ENCODE data around the gene KDM3A. TPM values are rescaled to one million over a fixed set of nuclear protein-coding genes. Genes with fewer than 3 reads are reported as not detected.

Gene KDM3A
- total and polyA plus RNA-seq, 9 of the 15 experiments (the other 6 are each of a cell fraction or from before 2014, with no cell fraction given), result 7.5 to 95.4 (median 24.8) TPM

DNA sequence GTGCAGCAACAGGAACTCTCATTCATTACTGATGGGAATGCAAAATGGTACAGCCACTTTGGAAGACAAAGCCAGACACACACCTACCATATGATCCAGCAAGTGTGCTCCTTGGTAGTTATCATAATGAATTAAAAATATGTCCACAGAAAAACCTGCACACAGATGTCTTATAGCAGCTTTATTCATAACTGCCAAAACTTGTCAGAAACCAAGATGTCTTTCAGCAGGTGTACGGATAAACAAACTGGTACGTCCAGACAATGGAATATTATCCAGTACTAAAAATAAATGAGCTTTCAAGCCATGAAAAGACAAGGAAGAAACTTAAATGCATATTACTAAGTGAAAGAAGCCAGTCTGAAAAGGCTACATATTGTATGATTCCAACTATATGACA, 71.7 kb downstream of the KDM3A start:
- TF ChIP-seq SRSF1 (IDR thresholded peaks at IDR 0.05; ENCODE audit: low read depth, low read length), result no peak
- TF ChIP-seq ZNF124 (CRISPR knock-in tag; IDR thresholded peaks at IDR 0.05), result no peak
- no peak for TF ChIP-seq FOXJ2 (tag; IDR thresholded peaks at IDR 0.05)
- no peak for TF ChIP-seq TCF3 (CRISPR knock-in tag; IDR thresholded peaks at IDR 0.05)
- TF ChIP-seq ZNF212 (CRISPR knock-in tag; IDR thresholded peaks at IDR 0.05), result no peak
- no peak for TF ChIP-seq ZNF134 (CRISPR knock-in tag; conservative IDR thresholded peaks at IDR 0.05)
- no peak for TF ChIP-seq NCOA6 (IDR thresholded peaks at IDR 0.05)
- no peak for TF ChIP-seq HNRNPUL1 (IDR thresholded peaks at IDR 0.05; ENCODE audit: low read length)
- TF ChIP-seq MAFG (tag; conservative IDR thresholded peaks at IDR 0.05), result no peak
- TF ChIP-seq SP1 (CRISPR knock-in tag; IDR thresholded peaks at IDR 0.05), result no peak
- no peak for TF ChIP-seq JUND (IDR thresholded peaks at IDR 0.05; ENCODE audit: borderline replicate concordance, low read depth, low read length)
- TF ChIP-seq JUND (tag; IDR thresholded peaks at IDR 0.05; ENCODE audit: borderline replicate concordance, low read depth, low read length), result no peak
- H3K9me3 ChIP-seq (replicated peaks; ENCODE audit: control insufficient read depth, insufficient read depth, low read depth, low read length), result no peaks in the 10 kb centered on the region
- no peak overlapping the region for H3K27ac ChIP-seq (ENCODE audit: extremely low read depth, low read depth, low read length)
- no peaks in the 10 kb centered on the region for H3K9me1 ChIP-seq (ENCODE audit: control insufficient read depth, insufficient read depth, low read length)
- no TSS peak for BruUV-seq (replicated peaks)
- H2AFZ ChIP-seq (ENCODE audit: low read depth, low read length), result no peak overlapping the region
- intact Hi-C loops (cut with micrococcal nuclease) (no loop called here), in situ Hi-C loops (cut with MboI) (no loop called here)
- H4K20me1 ChIP-seq (replicated peaks; ENCODE audit: control insufficient read depth, insufficient read depth, low read length), result no peaks in the 10 kb centered on the region; the same call in 1 of the 2 replicates
- DNase-seq (ENCODE audit: extremely low read depth in 1 of 4, low spot score in 3 of 4) (no peak), ATAC-seq (no peak), FAIRE-seq (no peak)
- H3K27me3 ChIP-seq (ENCODE audit: control insufficient read depth in 2 of 2, insufficient read depth in 2 of 2, low read length in 2 of 2), result no peaks in the 10 kb centered on the region
- 85% methylated on average over 2 of the region's 2 CpGs for WGBS (ENCODE audit: insufficient coverage, low coverage, missing lambda C conversion rate)
- no peak overlapping the region for H3K4me3 ChIP-seq
- no peak overlapping the region for H3K4me2 ChIP-seq (ENCODE audit: insufficient read depth, low read length)
- CTCF ChIA-PET (ENCODE audit: low intra/inter-chr PET ratio), result no interaction called here
- POLR2A ChIA-PET, result no interaction called here
- no peak overlapping the region for H3K9ac ChIP-seq (ENCODE audit: insufficient read depth in 1 of 2, low read depth in 2 of 2, low read length in 2 of 2)
- peaks cover 11% of the 10 kb centered on the region; the same call in 2 of the 3 replicates for H3K36me3 ChIP-seq (ENCODE audit: control insufficient read depth, insufficient read depth, low read length)
- no peaks in the 10 kb centered on the region for H3K4me1 ChIP-seq (replicated peaks in 1 of 2; ENCODE audit: control insufficient read depth in 2 of 2, insufficient read depth in 2 of 2, low read length in 2 of 2)
- no peaks in the 10 kb centered on the region for H3K79me2 ChIP-seq (ENCODE audit: control insufficient read depth, insufficient read depth, low read length)
